ENCODE data around the gene C10orf143.

Gene C10orf143

GRCh38 chr10:130038611-130039109, 72.0 kb downstream of the C10orf143 start:
- Histone ChIP-seq H3K27ac (ENCODE audit: extremely low read depth, low read depth, low read length) (no peak overlapping the region), H3K36me3 (ENCODE audit: control insufficient read depth in 2 of 2, insufficient read depth in 1 of 2, low read length in 2 of 2) (no peaks in the 10 kb centered on the region), H3K4me3 (ENCODE audit: low read depth, low read length) (no peak overlapping the region), H3K4me1 (ENCODE audit: control insufficient read depth, insufficient read depth, low read length) (no peaks in the 10 kb centered on the region), H3K9me3 (ENCODE audit: control insufficient read depth, insufficient read depth, low read depth, low read length) (no peaks in the 10 kb centered on the region)
- ChIA-PET CTCF (no interaction called here), POLR2A (no interaction called here)
- TF ChIP-seq SP3 (tag by site-specific recombination; IDR thresholded peaks at IDR 0.05) (no peak), OSR2 (tag by site-specific recombination; IDR thresholded peaks at IDR 0.05) (no peak), ZBTB48 (tag by site-specific recombination; IDR thresholded peaks at IDR 0.05) (no peak), KLF9 (tag by site-specific recombination; IDR thresholded peaks at IDR 0.05; ENCODE audit: low read depth) (no peak), RBAK (tag by site-specific recombination; IDR thresholded peaks at IDR 0.05) (no peak), ZNF560 (tag by site-specific recombination; IDR thresholded peaks at IDR 0.05; ENCODE audit: borderline replicate concordance) (no peak), ZNF211 (tag by site-specific recombination; IDR thresholded peaks at IDR 0.05; ENCODE audit: low read depth) (no peak), ZEB2 (tag by site-specific recombination; IDR thresholded peaks at IDR 0.05) (no peak), ZNF274 (IDR thresholded peaks at IDR 0.05; ENCODE audit: low read length) (no peak), ZNF274 (tag by site-specific recombination; IDR thresholded peaks at IDR 0.05; ENCODE audit: borderline replicate concordance) (no peak), ZSCAN4 (tag by site-specific recombination; IDR thresholded peaks at IDR 0.05) (no peak), ZNF37A (tag by site-specific recombination; IDR thresholded peaks at IDR 0.05) (no peak), ZNF830 (tag by site-specific recombination; IDR thresholded peaks at IDR 0.05; ENCODE audit: low read depth) (no peak), KLF8 (tag by site-specific recombination; IDR thresholded peaks at IDR 0.05) (no peak), ZNF324 (tag by site-specific recombination; IDR thresholded peaks at IDR 0.05) (no peak), ZNF776 (tag by site-specific recombination; IDR thresholded peaks at IDR 0.05; ENCODE audit: borderline replicate concordance) (no peak), ZNF501 (tag by site-specific recombination; IDR thresholded peaks at IDR 0.05) (no peak), ZSCAN16 (tag by site-specific recombination; IDR thresholded peaks at IDR 0.05) (no peak), ZNF239 (tag by site-specific recombination; IDR thresholded peaks at IDR 0.05) (no peak), ZNF555 (tag by site-specific recombination; conservative IDR thresholded peaks at IDR 0.05) (no peak), ZNF645 (tag by site-specific recombination; IDR thresholded peaks at IDR 0.05) (no peak)

DNA sequence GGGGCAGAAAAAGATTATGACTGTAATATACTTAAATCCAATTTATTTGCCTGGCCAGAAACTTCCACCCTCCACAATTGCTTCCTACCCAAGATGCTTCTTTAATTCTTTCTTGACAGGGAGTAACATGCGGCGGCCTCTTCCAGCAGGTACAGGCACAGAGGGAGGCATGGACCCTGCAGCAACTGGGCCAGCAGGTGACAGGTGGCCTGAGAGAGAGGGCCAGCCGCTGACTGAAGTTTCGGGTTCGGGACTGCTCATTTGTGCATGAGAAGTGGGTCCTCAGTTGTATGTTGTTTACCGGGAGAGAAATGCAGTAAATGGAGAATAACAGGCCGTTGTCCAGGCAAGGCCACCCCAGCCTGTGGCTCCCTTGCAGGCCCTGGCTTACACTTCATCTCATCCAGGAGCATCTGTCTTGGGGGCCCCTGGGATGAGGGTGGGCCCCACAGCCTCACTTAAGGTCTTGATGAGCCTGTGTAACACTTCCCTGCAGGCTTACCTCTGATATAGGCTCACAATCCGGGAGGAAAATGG, 72.5 kb downstream of the C10orf143 start:
- no peak overlapping the region for H3K4me3 ChIP-seq (ENCODE audit: low read depth, low read length)
- ChIA-PET CTCF (interaction anchor here (0.6 kb wide), 1 partner anchor 86 kb away, joined by 3 read pairs; no protein-coding TSS in a partner anchor), POLR2A (no interaction called here)
- H3K9me3 ChIP-seq (ENCODE audit: control insufficient read depth, insufficient read depth, low read depth, low read length): no peaks in the 10 kb centered on the region
- H3K36me3 ChIP-seq (ENCODE audit: control insufficient read depth in 2 of 2, insufficient read depth in 1 of 2, low read length in 2 of 2): no peaks in the 10 kb centered on the region
- H3K4me1 ChIP-seq (ENCODE audit: control insufficient read depth, insufficient read depth, low read length): no peaks in the 10 kb centered on the region
- H3K27ac ChIP-seq (ENCODE audit: extremely low read depth, low read depth, low read length): no peak overlapping the region
- no peak for TF ChIP-seq ZNF19 (tag by site-specific recombination; IDR thresholded peaks at IDR 0.05; ENCODE audit: low read depth)
- TF ChIP-seq KLF9 (tag by site-specific recombination; IDR thresholded peaks at IDR 0.05; ENCODE audit: low read depth): no peak
- no peak for TF ChIP-seq HOXD13 (CRISPR knock-in tag; IDR thresholded peaks at IDR 0.05; ENCODE audit: borderline replicate concordance)
- no peak for TF ChIP-seq ATF2 (tag by site-specific recombination; IDR thresholded peaks at IDR 0.05; ENCODE audit: low read depth)
- no peak for TF ChIP-seq ZFHX2 (tag by site-specific recombination; conservative IDR thresholded peaks at IDR 0.05)
- TF ChIP-seq ZNF157 (tag by site-specific recombination; IDR thresholded peaks at IDR 0.05): no peak
- TF ChIP-seq ZNF214 (tag by site-specific recombination; IDR thresholded peaks at IDR 0.05; ENCODE audit: borderline replicate concordance): no peak
- no peak for TF ChIP-seq ZNF791 (tag by site-specific recombination; IDR thresholded peaks at IDR 0.05)
- TF ChIP-seq ZNF530 (tag by site-specific recombination; IDR thresholded peaks at IDR 0.05; ENCODE audit: low read depth): no peak
- no peak for TF ChIP-seq ZNF626 (tag by site-specific recombination; IDR thresholded peaks at IDR 0.05)
- TF ChIP-seq, protein P1, sequence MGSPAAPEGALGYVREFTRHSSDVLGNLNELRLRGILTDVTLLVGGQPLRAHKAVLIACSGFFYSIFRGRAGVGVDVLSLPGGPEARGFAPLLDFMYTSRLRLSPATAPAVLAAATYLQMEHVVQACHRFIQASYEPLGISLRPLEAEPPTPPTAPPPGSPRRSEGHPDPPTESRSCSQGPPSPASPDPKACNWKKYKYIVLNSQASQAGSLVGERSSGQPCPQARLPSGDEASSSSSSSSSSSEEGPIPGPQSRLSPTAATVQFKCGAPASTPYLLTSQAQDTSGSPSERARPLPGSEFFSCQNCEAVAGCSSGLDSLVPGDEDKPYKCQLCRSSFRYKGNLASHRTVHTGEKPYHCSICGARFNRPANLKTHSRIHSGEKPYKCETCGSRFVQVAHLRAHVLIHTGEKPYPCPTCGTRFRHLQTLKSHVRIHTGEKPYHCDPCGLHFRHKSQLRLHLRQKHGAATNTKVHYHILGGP (tag by site-specific recombination; IDR thresholded peaks at IDR 0.05): no peak

All from HEK293 (cell line).